ENCODE data around the gene STAT3. TPM values are rescaled to one million over a fixed set of nuclear protein-coding genes. Genes with fewer than 3 reads are reported as not detected.

The STAT3 gene
- total and polyA plus RNA-seq, 2 donors (not counting 3 experiments of a cell fraction or from before 2014, with no cell fraction given), result 59.1 to 124 TPM

- no peak for FAIRE-seq
- no peak for DNase-seq (ENCODE audit: low read depth, low spot score)
Measured at GRCh38 chr17:42315402-42316156, 72.7 kb downstream of the STAT3 start.

More at GRCh38 chr17:42315402-42316156, 72.7 kb downstream of the STAT3 start:
- Histone ChIP-seq H3K4me2 (ENCODE audit: insufficient read depth, low read length) (no peak overlapping the region), H3K9me3 (replicated peaks; ENCODE audit: control insufficient read depth, insufficient read depth, low read length) (no peaks in the 10 kb centered on the region), H3K4me1 (ENCODE audit: control insufficient read depth, extremely low read depth, insufficient read depth, low read length) (peaks cover 61% of the 10 kb centered on the region), H3K4me3 (replicated peaks in 1 of 3; ENCODE audit: insufficient read depth in 1 of 3, low read depth in 1 of 3, low read length in 3 of 3) (no peak overlapping the region), H2AFZ (ENCODE audit: low read depth, low read length) (no peak overlapping the region), H4K20me1 (replicated peaks; ENCODE audit: control insufficient read depth, extremely low read depth, insufficient read depth, low read length) (no peaks in the 10 kb centered on the region), H3K27ac (ENCODE audit: insufficient read depth, low read depth, low read length) (no peak overlapping the region), H3K79me2 (ENCODE audit: control insufficient read depth, insufficient read depth, low read length) (peaks cover 3% of the 10 kb centered on the region), H3K27me3 (ENCODE audit: control insufficient read depth in 2 of 2, insufficient read depth in 2 of 2, low read length in 2 of 2) (no peaks in the 10 kb centered on the region), H3K9ac (replicated peaks; ENCODE audit: extremely low read depth, insufficient read depth, low read length) (no peak overlapping the region), H3K9me1 (replicated peaks; ENCODE audit: control insufficient read depth, extremely low read depth, insufficient read depth, low read length) (no peaks in the 10 kb centered on the region), H3K36me3 (ENCODE audit: control insufficient read depth in 2 of 2, extremely low read depth in 1 of 2, insufficient read depth in 2 of 2, low read length in 2 of 2) (peaks cover 6 to 9% of the 10 kb centered on the region in 2 experiments)
- intact Hi-C loops (cut with micrococcal nuclease), result no loop called here
- ChIA-PET CTCF (interaction anchor here (0.8 to 15.7 kb wide), 8 partner anchors 14 to 212 kb away, joined by 3 to 190 read pairs (median 14); no protein-coding TSS in a partner anchor), POLR2A (interaction anchor here (1.2 kb wide), 1 partner anchor 94 kb away, joined by 7 read pairs; no protein-coding TSS in a partner anchor)
- BruUV-seq (replicated peaks), result no TSS peak
- TF ChIP-seq MYC (IDR thresholded peaks at IDR 0.05; ENCODE audit: low read depth, low read length) (no peak), POLR2A (IDR thresholded peaks at IDR 0.05; ENCODE audit: low read depth, low read length) (no peak), GATA2 (IDR thresholded peaks at IDR 0.05; ENCODE audit: insufficient read depth, insufficient read length, low read depth, low read length) (no peak), EZH2 (IDR thresholded peaks at IDR 0.05; ENCODE audit: borderline replicate concordance, low read depth, low read length, severe bottlenecking) (no peak), MAX (IDR thresholded peaks at IDR 0.05; ENCODE audit: insufficient read depth, insufficient read length) (no peak), JUN (IDR thresholded peaks at IDR 0.05; ENCODE audit: borderline replicate concordance, insufficient read depth, insufficient read length, low read depth) (no peak), FOS (IDR thresholded peaks at IDR 0.05; ENCODE audit: borderline replicate concordance, insufficient read depth, low read length) (no peak), CTCF (IDR thresholded peaks at IDR 0.05; ENCODE audit: extremely low read depth in 1 of 2, insufficient read depth in 1 of 2, low read depth in 1 of 2, low read length in 2 of 2) (no peak)
- dilution Hi-C loops (cut with MboI; ENCODE audit: extremely low pct_ligation_motif_present, low sequenced_read_pairs), result no loop called here
